Astrocyte of the spinal cord (primary cell): ENCODE data around the gene SSTR4.

Experiments used
- DNase-seq: peaks from one replicate; pipeline ENCODE4 v3.0.0; 2011; ENCODE audit warnings: low read depth, low spot score
- H3K4me3 ChIP-seq: 2 replicates; pipeline ENCODE4 v1.5.1; 2011; ENCODE audit warnings: low read depth, mild to moderate bottlenecking, low read length, moderate library complexity
- in situ Hi-C: cut with HindIII; loops from 2 replicates; pipeline ENCODE4 v1.10.0; 2017; ENCODE audit warnings: low sequenced_read_pairs
- TF ChIP-seq, protein P1 (sequence below): IDR thresholded peaks from 2 replicates; pipeline ENCODE4 v1.5.1; 2012; ENCODE audit warnings: low read depth, mild to moderate bottlenecking, low read length, inconsistent platforms

The SSTR4 gene

DNA sequence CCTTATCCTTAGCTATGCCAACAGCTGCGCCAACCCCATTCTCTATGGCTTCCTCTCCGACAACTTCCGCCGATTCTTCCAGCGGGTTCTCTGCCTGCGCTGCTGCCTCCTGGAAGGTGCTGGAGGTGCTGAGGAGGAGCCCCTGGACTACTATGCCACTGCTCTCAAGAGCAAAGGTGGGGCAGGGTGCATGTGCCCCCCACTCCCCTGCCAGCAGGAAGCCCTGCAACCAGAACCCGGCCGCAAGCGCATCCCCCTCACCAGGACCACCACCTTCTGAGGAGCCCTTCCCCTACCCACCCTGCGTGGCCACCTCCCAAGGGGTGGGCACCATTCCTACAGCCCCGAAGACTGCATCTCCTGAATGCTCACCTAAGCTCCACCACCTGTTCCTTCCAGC lies 1.3 kb downstream of the SSTR4 start:
- in situ Hi-C loops, result no loop called here
- DNase-seq, result no peak
- TF ChIP-seq, protein P1, sequence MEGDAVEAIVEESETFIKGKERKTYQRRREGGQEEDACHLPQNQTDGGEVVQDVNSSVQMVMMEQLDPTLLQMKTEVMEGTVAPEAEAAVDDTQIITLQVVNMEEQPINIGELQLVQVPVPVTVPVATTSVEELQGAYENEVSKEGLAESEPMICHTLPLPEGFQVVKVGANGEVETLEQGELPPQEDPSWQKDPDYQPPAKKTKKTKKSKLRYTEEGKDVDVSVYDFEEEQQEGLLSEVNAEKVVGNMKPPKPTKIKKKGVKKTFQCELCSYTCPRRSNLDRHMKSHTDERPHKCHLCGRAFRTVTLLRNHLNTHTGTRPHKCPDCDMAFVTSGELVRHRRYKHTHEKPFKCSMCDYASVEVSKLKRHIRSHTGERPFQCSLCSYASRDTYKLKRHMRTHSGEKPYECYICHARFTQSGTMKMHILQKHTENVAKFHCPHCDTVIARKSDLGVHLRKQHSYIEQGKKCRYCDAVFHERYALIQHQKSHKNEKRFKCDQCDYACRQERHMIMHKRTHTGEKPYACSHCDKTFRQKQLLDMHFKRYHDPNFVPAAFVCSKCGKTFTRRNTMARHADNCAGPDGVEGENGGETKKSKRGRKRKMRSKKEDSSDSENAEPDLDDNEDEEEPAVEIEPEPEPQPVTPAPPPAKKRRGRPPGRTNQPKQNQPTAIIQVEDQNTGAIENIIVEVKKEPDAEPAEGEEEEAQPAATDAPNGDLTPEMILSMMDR, result no peak
- H3K4me3 ChIP-seq, result no peak overlapping the region

DNA sequence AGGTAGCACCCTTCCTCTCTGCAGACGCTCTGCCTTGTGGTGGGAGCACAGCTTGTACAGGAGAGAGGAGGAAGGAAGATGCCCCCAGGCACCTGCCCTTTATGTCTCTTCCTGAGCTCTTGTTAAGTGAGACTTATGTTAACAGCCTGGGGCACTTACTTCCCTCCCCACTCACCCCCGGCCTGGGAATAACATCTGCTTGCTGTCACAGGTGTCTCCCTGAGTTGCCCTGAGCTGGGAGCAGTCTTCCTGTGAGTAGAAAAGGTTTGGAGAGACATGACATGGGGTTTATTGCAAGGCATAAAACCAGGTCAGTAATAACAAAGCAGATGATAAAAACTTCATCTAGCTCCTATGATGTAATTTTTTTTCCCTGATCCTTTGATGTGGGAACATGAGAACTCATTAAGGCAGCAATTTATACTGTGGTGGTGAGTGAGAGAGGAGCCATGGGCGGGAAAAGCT lies 1.9 kb downstream of the SSTR4 start:
- H3K4me3 ChIP-seq, result no peak overlapping the region
- TF ChIP-seq, protein P1, result no peak
- in situ Hi-C loops, result no loop called here
- DNase-seq, result no peak

DNA sequence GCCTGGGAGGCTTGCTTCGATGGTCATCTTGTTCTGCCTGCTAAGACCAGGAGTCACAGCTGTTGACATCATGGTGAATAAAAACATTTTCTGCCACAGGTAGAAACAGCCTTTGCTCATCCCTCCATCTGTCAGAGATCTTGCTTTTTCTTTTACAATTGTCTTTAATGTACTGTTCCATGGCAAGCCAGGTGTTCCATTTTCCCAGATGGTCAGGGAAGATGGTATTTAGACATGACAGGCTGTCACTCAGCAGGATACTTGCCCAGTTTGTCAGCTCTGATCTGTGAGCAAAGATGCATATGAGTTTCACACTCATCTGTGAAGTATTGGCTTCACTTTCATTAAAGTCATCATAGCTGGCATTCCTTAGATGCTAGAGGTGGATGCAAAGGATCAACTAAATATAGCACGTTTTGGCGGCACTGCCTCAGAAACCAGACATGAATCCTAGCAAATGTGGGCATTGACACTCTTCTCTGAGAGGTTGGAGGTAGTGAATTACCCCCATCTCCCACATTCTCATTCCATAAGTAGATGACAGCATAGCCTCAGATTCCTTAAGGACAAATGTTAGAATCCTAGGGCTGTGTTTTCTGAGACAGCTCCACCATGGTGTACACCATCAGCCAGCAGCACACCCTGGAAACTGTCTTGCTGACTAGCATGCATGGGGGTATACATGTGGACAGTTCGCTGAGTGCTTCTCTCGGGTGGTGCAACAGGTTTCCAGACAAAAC lies 4.2 kb downstream of the SSTR4 start:
- DNase-seq, result no peak
- TF ChIP-seq, protein P1, result no peak
- in situ Hi-C loops, result no loop called here
- no peak overlapping the region for H3K4me3 ChIP-seq

DNA sequence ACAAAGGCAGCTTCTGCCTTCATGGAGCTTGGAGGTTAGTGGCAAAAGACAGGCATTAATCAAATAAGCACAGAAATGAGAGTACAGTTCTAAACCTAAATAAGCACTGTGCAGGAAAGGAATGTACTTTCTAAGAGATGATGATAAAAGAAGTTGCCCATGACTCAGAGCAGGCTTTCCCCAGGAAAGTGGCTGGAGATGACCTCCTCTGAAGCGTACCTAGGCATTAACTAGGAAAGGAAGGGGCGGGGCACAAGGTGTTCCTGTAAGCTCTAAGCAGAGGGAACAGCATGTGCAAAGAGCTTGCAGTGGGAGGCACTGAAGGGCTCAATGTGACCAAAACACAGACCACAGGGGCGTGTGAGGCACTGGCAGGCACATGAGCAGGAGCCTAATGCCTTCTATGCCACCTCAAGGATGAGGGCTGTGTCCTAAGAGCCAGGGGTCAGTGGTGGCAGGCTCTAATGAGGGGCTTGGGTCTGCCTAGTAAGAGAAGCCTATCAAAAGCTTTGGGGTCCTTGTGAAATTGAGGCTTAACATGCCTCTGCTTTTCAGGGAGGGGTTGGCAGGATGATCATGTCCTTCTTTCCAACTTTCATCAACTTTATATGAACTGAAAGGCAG lies 4.9 kb downstream of the SSTR4 start:
- in situ Hi-C loops, result no loop called here
- H3K4me3 ChIP-seq, result no peak overlapping the region
- TF ChIP-seq, protein P1, result no peak
- DNase-seq, result no peak

DNA sequence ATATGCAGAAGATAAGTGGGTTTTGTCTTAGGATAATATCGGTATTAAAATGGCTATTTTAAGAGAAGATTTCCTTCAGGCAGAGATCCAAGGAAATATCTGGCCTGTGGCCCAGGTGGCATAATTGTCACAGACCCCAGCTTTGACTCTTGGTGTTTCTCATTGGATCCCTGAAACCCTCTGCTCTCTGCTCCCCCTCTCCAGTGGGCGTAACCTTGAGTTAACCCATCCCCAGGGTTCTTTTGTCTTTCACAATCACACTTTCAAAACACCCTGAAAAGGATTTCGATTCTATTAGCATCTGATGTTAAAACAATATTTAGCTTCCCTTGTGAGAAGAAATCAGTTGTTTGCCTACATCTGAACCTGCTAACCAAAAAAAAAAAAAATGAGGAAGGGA lies 7.2 kb downstream of the SSTR4 start:
- no peak overlapping the region for H3K4me3 ChIP-seq
- DNase-seq, result no peak
- in situ Hi-C loops, result no loop called here
- TF ChIP-seq, protein P1, result no peak

DNA sequence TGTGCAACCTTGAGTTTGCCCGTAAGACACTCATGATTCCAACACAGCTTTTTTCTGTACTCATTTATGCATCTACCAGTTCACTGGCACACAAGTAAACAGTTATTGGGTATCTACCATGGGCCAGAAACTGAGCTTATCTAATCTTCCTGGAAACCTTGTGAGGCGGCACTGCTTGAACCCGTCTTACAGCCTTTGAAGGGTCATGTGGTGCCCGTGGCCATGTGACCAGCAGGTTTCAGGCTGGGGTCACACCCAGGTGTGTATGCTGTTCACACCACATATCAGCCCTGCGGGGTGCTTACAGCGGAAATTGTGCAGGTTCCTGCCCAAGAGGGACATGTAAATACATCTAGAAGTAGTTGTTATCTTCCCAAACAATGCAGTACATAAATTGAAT lies 8.3 kb downstream of the SSTR4 start:
- DNase-seq, result no peak
- TF ChIP-seq, protein P1, result no peak
- no peak overlapping the region for H3K4me3 ChIP-seq
- in situ Hi-C loops, result no loop called here
